HCT116 (cell line): ENCODE measurements around the gene RASGRP2. TPM values are rescaled to one million over a fixed set of nuclear protein-coding genes. Genes with fewer than 3 reads are reported as not detected.

Experiments used
- ATAC-seq: fragments of 200-7000 bp; cut with Tn5 transposase; 2 replicates; pipeline ENCODE4 v1.9.1; 2020; ENCODE audit warnings: mild to moderate bottlenecking, moderate library complexity
- BruUV-seq: library from RNA; stranded (reverse); fragments of 400-500 nt; replicated peaks from 2 replicates; lab custom pipeline; 2021; lab: Mats Ljungman, UMichigan
- CTCF ChIA-PET: fragments of 300-600 bp; sonication (Branson Sonifier 250); formaldehyde crosslinking; loops from one replicate; lab custom pipeline; 2021; ENCODE audit warnings: antibody characterized with exemption; lab: Charles Lee
- POLR2A ChIA-PET: fragments of 300-600, 350-600 bp; sonication (Branson Sonifier 250); formaldehyde crosslinking; loops from one replicate; lab custom pipeline; 2021; ENCODE audit warnings: antibody characterized with exemption; lab: Charles Lee
- RAD21 ChIA-PET, 2 experiments: fragments of 300-600 bp; sonication (Branson Sonifier 250); formaldehyde crosslinking; loops; one replicate each; lab custom pipeline; 2023; ENCODE audit warnings: low total read pairs in 2 of 2; ENCODE audit not compliant: uncharacterized antibody in 2 of 2, unreplicated experiment in 2 of 2, low non-redundant PET in 1 of 2; lab: Charles Lee
- DNase-seq: peaks from one replicate; pipeline ENCODE4 v3.0.0-alpha.2; 2010; ENCODE audit warnings: low read depth, low spot score
- H2AFZ ChIP-seq: fragments of 200-600 bp; shearing (Covaris generic), sonication (generic); 2 replicates; pipeline ENCODE4 v1.6.1; 2017; ENCODE audit warnings: low read depth, mixed run types, mixed read lengths, antibody characterized with exemption, low read length; ENCODE audit not compliant: poor library complexity, severe bottlenecking
- H3K27ac ChIP-seq: 2 replicates; pipeline ENCODE4 v1.5.1; 2012; ENCODE audit warnings: low read depth, low read length
- H3K27me3 ChIP-seq: fragments of 200-600 bp; sonication (generic); 2 replicates; pipeline ENCODE4 v1.6.1; 2016; ENCODE audit warnings: mixed run types, low read length, mixed read lengths; ENCODE audit not compliant: insufficient read depth
- H3K36me3 ChIP-seq, 2 experiments: fragments of 200-500 bp in 1 of 2; fragments of 200-600 bp in 1 of 2; sonication (Bioruptor generic) in 1 of 2; sonication (generic) in 1 of 2; 2 replicates each; pipeline versions ENCODE4 v1.5.1 to v1.6.1; 2014 to 2016; ENCODE audit warnings: low read length in 2 of 2, inconsistent platforms in 1 of 2, mixed read lengths in 1 of 2, mixed run types in 1 of 2; ENCODE audit not compliant: insufficient read depth in 2 of 2, control insufficient read depth in 1 of 2
- H3K4me1 ChIP-seq, 2 experiments: fragments of 200-600 bp in 1 of 2; sonication (generic) in 1 of 2; 2 replicates each; pipeline versions ENCODE4 v1.5.1 to v1.6.1; 2012 to 2017; ENCODE audit warnings: low read length in 2 of 2, inconsistent platforms in 1 of 2, mild to moderate bottlenecking in 1 of 2, mixed read lengths in 1 of 2, mixed run types in 1 of 2, moderate library complexity in 1 of 2; ENCODE audit not compliant: insufficient read depth in 2 of 2, control insufficient read depth in 1 of 2
- H3K4me2 ChIP-seq: fragments of 200-600 bp; sonication (generic); 2 replicates; pipeline ENCODE4 v1.6.1; 2017; ENCODE audit warnings: mixed run types, low read length, mixed read lengths
- H3K4me3 ChIP-seq, 2 experiments: fragments of 200-600 bp in 1 of 2; sonication (generic) in 1 of 2; replicated peaks in 1 of 2; 2 replicates each; pipeline ENCODE4 v1.5.1; 2011 to 2016; ENCODE audit warnings: low read length in 2 of 2, control low read depth in 1 of 2, low read depth in 1 of 2, mild to moderate bottlenecking in 1 of 2, mixed read lengths in 1 of 2, mixed run types in 1 of 2
- H3K79me2 ChIP-seq: fragments of 200-600 bp; sonication (generic); 2 replicates; pipeline ENCODE4 v1.6.1; 2017; ENCODE audit warnings: mild to moderate bottlenecking, mixed run types, low read length, moderate library complexity, mixed read lengths; ENCODE audit not compliant: insufficient read depth
- H3K9ac ChIP-seq: fragments of 200-600 bp; sonication (generic); 2 replicates; pipeline ENCODE4 v1.6.1; 2016; ENCODE audit warnings: low read length, mixed read lengths
- H3K9me2 ChIP-seq: fragments of 200-600 bp; sonication (generic), shearing (Covaris generic); 2 replicates; pipeline ENCODE4 v1.6.1; 2017; ENCODE audit warnings: mixed run types, mild to moderate bottlenecking, moderate library complexity; ENCODE audit not compliant: insufficient read depth
- H3K9me3 ChIP-seq, 2 experiments: fragments of 200-500 bp in 1 of 2; fragments of 200-600 bp in 1 of 2; sonication (Bioruptor generic) in 1 of 2; sonication (generic) in 1 of 2; 2 replicates each; pipeline ENCODE4 v1.6.1; 2014 to 2017; ENCODE audit warnings: low read length in 2 of 2, mixed read lengths in 2 of 2, inconsistent platforms in 1 of 2, low read depth in 1 of 2, mild to moderate bottlenecking in 1 of 2, mixed run types in 1 of 2, moderate library complexity in 1 of 2; ENCODE audit not compliant: control insufficient read depth in 1 of 2, insufficient read depth in 1 of 2
- H4K20me1 ChIP-seq: fragments of 200-600 bp; sonication (generic), shearing (Covaris generic); 2 replicates; pipeline ENCODE4 v1.6.1; 2017; ENCODE audit warnings: mixed run types, mild to moderate bottlenecking, moderate library complexity; ENCODE audit not compliant: insufficient read depth
- ATF3 ChIP-seq: IDR thresholded peaks from 2 replicates; pipeline ENCODE4 v1.6.1; 2012
- CBX3 ChIP-seq: IDR thresholded peaks from 2 replicates; pipeline ENCODE4 v1.6.1; 2012; ENCODE audit warnings: low read depth
- CEBPB ChIP-seq: IDR thresholded peaks from 2 replicates; pipeline ENCODE4 v1.6.1; 2012; ENCODE audit warnings: low read depth
- CTCF ChIP-seq, 3 experiments: fragments of 200-600 bp in 1 of 3; sonication (generic) in 1 of 3; IDR thresholded peaks in 2 of 3; conservative IDR thresholded peaks in 1 of 3; 2 replicates each; pipeline ENCODE4 v1.5.1; 2012 to 2017; ENCODE audit warnings: low read depth in 2 of 3, low read length in 2 of 3, antibody characterized with exemption in 1 of 3, borderline replicate concordance in 1 of 3, control low read depth in 1 of 3, mild to moderate bottlenecking in 1 of 3, mixed read lengths in 1 of 3, mixed run types in 1 of 3, moderate library complexity in 1 of 3; ENCODE audit not compliant: insufficient read depth in 1 of 3
- EGR1 ChIP-seq: IDR thresholded peaks from 2 replicates; pipeline ENCODE4 v1.6.1; 2012; ENCODE audit warnings: low read depth
- ELF1 ChIP-seq: IDR thresholded peaks from 2 replicates; pipeline ENCODE4 v1.6.1; 2012; ENCODE audit warnings: low read depth, borderline replicate concordance
- EZH2 ChIP-seq: fragments of 200-600 bp; sonication (generic); IDR thresholded peaks from 2 replicates; pipeline ENCODE4 v1.6.1; 2017; ENCODE audit warnings: antibody characterized with exemption, mixed run types
- EZH2phosphoT487 ChIP-seq: fragments of 200-600 bp; IDR thresholded peaks from 2 replicates; pipeline ENCODE4 v1.6.1; 2018; ENCODE audit warnings: antibody characterized with exemption, borderline replicate concordance
- FOSL1 ChIP-seq: IDR thresholded peaks from 2 replicates; pipeline ENCODE4 v1.6.1; 2012; ENCODE audit warnings: low read depth
- JUND ChIP-seq: IDR thresholded peaks from 2 replicates; pipeline ENCODE4 v1.6.1; 2012
- MAX ChIP-seq: IDR thresholded peaks from 2 replicates; pipeline ENCODE4 v1.6.1; 2012
- POLR2A ChIP-seq: IDR thresholded peaks from 2 replicates; pipeline ENCODE4 v1.7.0; 2011; ENCODE audit warnings: borderline replicate concordance; ENCODE audit not compliant: insufficient read depth, insufficient read length; ENCODE audit errors: extremely low read depth
- RAD21 ChIP-seq: IDR thresholded peaks from 2 replicates; pipeline ENCODE4 v1.6.1; 2012; ENCODE audit warnings: low read depth, mild to moderate bottlenecking
- REST ChIP-seq: IDR thresholded peaks from 2 replicates; pipeline ENCODE4 v1.6.1; 2012; ENCODE audit warnings: low read depth
- SIN3A ChIP-seq: IDR thresholded peaks from 2 replicates; pipeline ENCODE4 v1.6.1; 2012; ENCODE audit warnings: low read depth
- SP1 ChIP-seq: IDR thresholded peaks from 2 replicates; pipeline ENCODE4 v1.6.1; 2012; ENCODE audit warnings: low read depth
- SRF ChIP-seq: IDR thresholded peaks from 2 replicates; pipeline ENCODE4 v1.6.1; 2012; ENCODE audit warnings: low read depth
- YY1 ChIP-seq: IDR thresholded peaks from 2 replicates; pipeline ENCODE4 v1.6.1; 2011; ENCODE audit warnings: low read length, low read depth, moderate library complexity, mild to moderate bottlenecking; ENCODE audit not compliant: insufficient replicate concordance; ENCODE audit errors: extremely low read depth
- ZFX ChIP-seq: fragments of 450-650 bp; IDR thresholded peaks from 2 replicates; pipeline ENCODE4 v1.6.1; 2017
- intact Hi-C: fragments of 100-400 bp; cut with micrococcal nuclease; formaldehyde crosslinking; loops from 2 replicates; pipeline ENCODE4 v1.10.0; 2022
- total RNA-seq: library from RNA; stranded (reverse); gene quantifications from one replicate; pipeline ENCODE4 v1.2.1, GENCODE V29; 2021; ENCODE audit not compliant: unreplicated experiment

The RASGRP2 gene
- total RNA-seq, 1 experiment from 2014 or later = 12.8 TPM

GRCh38 chr11:64747961-64748665 is 4.2 kb upstream of the RASGRP2 start:
- intact Hi-C loops = no loop called here
- Histone ChIP-seq H3K4me2 (no peak overlapping the region), H3K9ac (no peak overlapping the region), H4K20me1 (no peaks in the 10 kb centered on the region), H3K79me2 (no peaks in the 10 kb centered on the region), H3K36me3 (no peaks in the 10 kb centered on the region), H3K27ac (no peak overlapping the region), H3K4me1 (peaks cover 6 to 12% of the 10 kb centered on the region in 2 experiments; a peak in 3 of 4 replicates), H2AFZ (no peak overlapping the region), H3K4me3 (no peak overlapping the region), H3K27me3 (no peaks in the 10 kb centered on the region), H3K9me3 (no peaks in the 10 kb centered on the region), H3K9me2 (no peaks in the 10 kb centered on the region)
- ChIA-PET RAD21 (no interaction called here), CTCF (no interaction called here), POLR2A (interaction anchor here (1.0 kb wide), 1 partner anchor 31 kb away, joined by 3 read pairs; the partner anchor contains the start of gene SF1)
- TF ChIP-seq RAD21 (no peak), JUND (no peak), EZH2 (no peak), EGR1 (no peak), ATF3 (no peak), EZH2phosphoT487 (no peak), ELF1 (no peak), ZFX (no peak), CTCF (IDR thresholded peaks at IDR 0.05 in 2 of 3, conservative IDR thresholded peaks at IDR 0.05 in 1 of 3; ENCODE audit: borderline replicate concordance in 1 of 3, insufficient read depth in 1 of 3, low read depth in 2 of 3, low read length in 2 of 3) (no peak), CBX3 (no peak), CEBPB (no peak), SIN3A (no peak), FOSL1 (no peak), POLR2A (no peak), SP1 (no peak), REST (no peak), SRF (no peak), YY1 (no peak), MAX (no peak)
- no peak for DNase-seq
- no peak for ATAC-seq
- no TSS peak for BruUV-seq
